ENCODE results near the gene ATP1A2.
"Not testable (repeated sequence)": the region's sequence is repeated elsewhere in the genome, so short reads cannot be mapped to it uniquely, and the experiment has no call there.

ATP1A2 gene

GRCh38 chr1:160120797-160121196 lies 5.2 kb downstream of the ATP1A2 start:
- ChIA-PET CTCF (no interaction called here), POLR2A (ENCODE audit: low non-redundant PET) (interaction anchor here (0.5 kb wide), 1 partner anchor 108 kb away, joined by 8 read pairs; no protein-coding TSS in a partner anchor)
- no peak overlapping the region for H3K27ac ChIP-seq
- no peak for DNase-seq (ENCODE audit: low spot score)
- TF ChIP-seq, protein P1, sequence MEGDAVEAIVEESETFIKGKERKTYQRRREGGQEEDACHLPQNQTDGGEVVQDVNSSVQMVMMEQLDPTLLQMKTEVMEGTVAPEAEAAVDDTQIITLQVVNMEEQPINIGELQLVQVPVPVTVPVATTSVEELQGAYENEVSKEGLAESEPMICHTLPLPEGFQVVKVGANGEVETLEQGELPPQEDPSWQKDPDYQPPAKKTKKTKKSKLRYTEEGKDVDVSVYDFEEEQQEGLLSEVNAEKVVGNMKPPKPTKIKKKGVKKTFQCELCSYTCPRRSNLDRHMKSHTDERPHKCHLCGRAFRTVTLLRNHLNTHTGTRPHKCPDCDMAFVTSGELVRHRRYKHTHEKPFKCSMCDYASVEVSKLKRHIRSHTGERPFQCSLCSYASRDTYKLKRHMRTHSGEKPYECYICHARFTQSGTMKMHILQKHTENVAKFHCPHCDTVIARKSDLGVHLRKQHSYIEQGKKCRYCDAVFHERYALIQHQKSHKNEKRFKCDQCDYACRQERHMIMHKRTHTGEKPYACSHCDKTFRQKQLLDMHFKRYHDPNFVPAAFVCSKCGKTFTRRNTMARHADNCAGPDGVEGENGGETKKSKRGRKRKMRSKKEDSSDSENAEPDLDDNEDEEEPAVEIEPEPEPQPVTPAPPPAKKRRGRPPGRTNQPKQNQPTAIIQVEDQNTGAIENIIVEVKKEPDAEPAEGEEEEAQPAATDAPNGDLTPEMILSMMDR (conservative IDR thresholded peaks at IDR 0.05; ENCODE audit: low read depth), result no peak

DNA sequence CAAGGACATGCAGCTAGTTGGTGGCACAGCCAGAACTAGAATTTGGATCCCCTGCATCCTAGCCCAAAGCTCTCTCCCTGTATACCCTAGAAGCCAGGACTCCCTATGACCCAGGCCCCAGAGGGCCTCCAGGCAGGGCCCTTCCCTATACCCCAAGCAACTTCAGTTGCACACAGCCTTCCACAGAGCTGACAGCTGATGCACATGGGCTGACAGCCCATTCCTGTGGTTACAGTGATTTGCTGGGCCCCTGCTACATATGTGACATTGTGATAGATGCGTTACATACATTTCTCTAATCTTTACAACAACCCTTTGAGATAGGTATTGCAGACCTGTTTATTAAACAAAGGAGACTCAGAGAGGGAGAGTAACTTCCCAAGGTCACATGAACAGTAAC lies 5.8 kb downstream of the ATP1A2 start:
- POLR2A ChIA-PET (ENCODE audit: low non-redundant PET), result no interaction called here
- H3K27ac ChIP-seq, result no peak overlapping the region
- DNase-seq (ENCODE audit: low spot score), result no peak
- CTCF ChIA-PET, result no interaction called here
- TF ChIP-seq, protein P1 (conservative IDR thresholded peaks at IDR 0.05; ENCODE audit: low read depth), result no peak

GRCh38 chr1:160122978-160123495 lies 7.5 kb downstream of the ATP1A2 start:
- POLR2A ChIA-PET (ENCODE audit: low non-redundant PET), result no interaction called here
- TF ChIP-seq, protein P1 (conservative IDR thresholded peaks at IDR 0.05; ENCODE audit: low read depth), result no peak
- CTCF ChIA-PET, result interaction anchor here (1.7 kb wide), 1 partner anchor 22 kb away, joined by 9 read pairs; no protein-coding TSS in a partner anchor
- H3K27ac ChIP-seq, result no peak overlapping the region
- no peak for DNase-seq (ENCODE audit: low spot score)

- CTCF ChIA-PET, result interaction anchor here (1.7 kb wide), 1 partner anchor 23 kb away, joined by 9 read pairs; no protein-coding TSS in a partner anchor
- DNase-seq (ENCODE audit: low spot score), result no peak
- POLR2A ChIA-PET (ENCODE audit: low non-redundant PET), result no interaction called here
- H3K27ac ChIP-seq, result no peak overlapping the region
- TF ChIP-seq, protein P1 (conservative IDR thresholded peaks at IDR 0.05; ENCODE audit: low read depth), result no peak
Measured at GRCh38 chr1:160123726-160124125, 8.2 kb downstream of the ATP1A2 start.

- CTCF ChIA-PET, result interaction anchor here (0.9 to 1.7 kb wide), 2 partner anchors 16 to 24 kb away, joined by 3 to 9 read pairs; no protein-coding TSS in a partner anchor
- peak overlapping the region; percentile 31; the same call in 1 of the 2 replicates for H3K27ac ChIP-seq
- peak; percentile 91 for DNase-seq (ENCODE audit: low spot score)
- TF ChIP-seq, protein P1 (conservative IDR thresholded peaks at IDR 0.05; ENCODE audit: low read depth), result no peak
- POLR2A ChIA-PET (ENCODE audit: low non-redundant PET), result interaction anchor here (0.5 kb wide), 1 partner anchor 630 kb away, joined by 5 read pairs; no protein-coding TSS in a partner anchor
Measured at GRCh38 chr1:160124705-160125478, 9.3 kb downstream of the ATP1A2 start.

DNA sequence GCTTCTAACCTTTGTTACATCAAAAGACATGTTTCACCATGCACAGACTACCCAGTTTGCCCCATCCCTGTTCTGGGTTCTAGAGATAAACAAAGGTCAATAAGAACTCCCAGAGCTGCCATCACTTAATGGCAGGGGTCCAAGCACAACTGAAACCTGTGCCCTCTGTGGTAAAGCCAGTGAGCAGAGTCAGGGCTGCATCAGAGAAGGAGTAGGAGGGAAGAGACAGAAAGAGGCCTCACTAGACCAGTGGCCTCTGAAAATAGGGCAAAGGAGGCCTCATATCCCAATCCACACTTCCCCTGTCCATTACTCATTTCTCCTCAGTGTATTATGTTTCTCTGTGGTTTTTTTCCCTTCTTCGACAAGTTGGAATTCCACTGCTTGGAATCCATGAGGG lies 10.2 kb downstream of the ATP1A2 start:
- ChIA-PET CTCF (no interaction called here), POLR2A (ENCODE audit: low non-redundant PET) (interaction anchor here (0.5 kb wide), 1 partner anchor 629 kb away, joined by 5 read pairs; no protein-coding TSS in a partner anchor)
- no peak for DNase-seq (ENCODE audit: low spot score)
- no peak overlapping the region for H3K27ac ChIP-seq
- TF ChIP-seq, protein P1 (conservative IDR thresholded peaks at IDR 0.05; ENCODE audit: low read depth), result no peak

DNA sequence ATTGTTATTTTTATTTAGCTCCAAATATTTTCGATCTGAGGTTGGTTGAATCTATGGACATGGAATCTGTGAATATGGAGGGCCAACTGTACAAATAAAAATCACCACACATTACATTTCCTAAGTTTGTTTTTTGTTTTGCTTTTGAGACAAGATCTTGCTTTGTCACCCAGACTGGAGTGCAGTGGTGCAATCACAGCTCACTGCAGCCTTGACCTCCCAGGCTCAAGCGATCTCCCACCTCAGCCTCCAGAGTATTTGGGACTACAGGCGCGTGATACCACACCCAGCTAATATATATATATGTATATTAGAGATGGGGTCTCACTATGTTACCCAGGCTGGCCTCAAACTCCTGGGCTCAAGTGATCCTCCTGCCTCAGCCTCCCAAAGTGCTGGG lies 10.8 kb downstream of the ATP1A2 start:
- H3K27ac ChIP-seq; POLR2A ChIA-PET (ENCODE audit: low non-redundant PET): not testable (repeated sequence)

More for the DNA sequence above, 10.8 kb downstream of the ATP1A2 start:
- CTCF ChIA-PET; DNase-seq (ENCODE audit: low spot score): not testable (repeated sequence)

Data from RWPE1 (cell line).